ENCODE measurements around the gene CCNL2.
"Not testable (repeated sequence)": the region's sequence is repeated elsewhere in the genome, so short reads cannot be mapped to it uniquely, and the experiment has no call there.

The CCNL2 gene

DNA sequence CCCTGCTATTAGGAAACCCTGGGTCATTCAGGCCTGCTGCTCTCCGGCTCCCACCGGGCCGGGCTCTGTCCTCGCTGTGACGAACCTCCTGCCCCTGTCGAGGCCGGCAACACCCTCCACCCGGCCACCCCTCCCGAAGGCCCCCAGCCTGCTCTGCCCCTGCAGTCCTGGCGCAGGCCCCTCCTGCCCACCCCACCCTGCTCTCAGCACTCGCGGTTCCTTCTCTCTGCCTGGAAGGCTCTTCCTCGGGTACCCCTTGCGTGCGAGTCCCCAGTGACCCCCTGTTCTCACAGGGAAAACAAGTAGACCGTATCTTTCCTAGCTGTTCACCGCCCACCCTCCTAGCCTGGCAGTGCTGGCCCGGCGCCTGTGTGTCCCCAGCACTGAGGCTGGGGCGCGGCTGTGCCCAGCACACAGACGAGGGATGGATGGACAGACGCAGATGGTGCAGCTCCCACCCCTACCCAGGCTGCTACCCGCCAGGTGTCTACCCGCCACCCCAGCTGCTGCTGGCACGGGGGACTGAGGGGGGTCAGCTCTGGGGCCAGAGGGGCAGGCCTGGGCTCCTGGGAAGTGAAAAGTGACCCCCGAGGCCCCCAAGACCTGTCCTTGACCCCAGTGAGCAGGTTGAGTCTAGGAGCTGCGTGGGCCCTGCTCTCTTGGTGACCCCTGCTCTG, 33.3 kb upstream of the CCNL2 start:
- DNase-seq = no peak

GRCh38 chr1:1431845-1432273, 32.7 kb upstream of the CCNL2 start:
- no peak for DNase-seq

GRCh38 chr1:1430992-1431844, 32.1 kb upstream of the CCNL2 start:
- DNase-seq = no peak

GRCh38 chr1:1430114-1430982, 31.2 kb upstream of the CCNL2 start:
- no peak for DNase-seq

GRCh38 chr1:1429671-1430073, 30.5 kb upstream of the CCNL2 start:
- no peak for DNase-seq

DNA sequence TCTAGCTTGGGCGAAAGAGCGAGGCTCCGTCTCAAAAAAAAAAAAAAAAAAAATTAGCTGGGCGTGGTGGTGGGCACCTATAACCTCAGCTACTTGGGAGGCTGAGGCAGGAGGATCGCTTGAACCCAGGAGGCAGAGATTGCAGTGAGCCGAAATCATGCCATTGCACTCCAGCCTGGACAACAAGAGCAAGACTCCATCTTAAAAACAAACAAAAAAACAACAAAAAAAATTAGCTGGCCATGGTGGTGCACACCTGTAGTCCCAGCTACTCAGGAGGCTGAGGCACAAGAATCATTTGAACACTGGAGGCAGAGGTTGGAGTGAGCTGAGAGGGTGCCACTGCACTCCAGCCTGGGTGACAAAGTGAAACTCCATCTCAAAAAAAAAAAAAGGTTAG, 29.8 kb upstream of the CCNL2 start:
- DNase-seq = not testable (repeated sequence)

DNA sequence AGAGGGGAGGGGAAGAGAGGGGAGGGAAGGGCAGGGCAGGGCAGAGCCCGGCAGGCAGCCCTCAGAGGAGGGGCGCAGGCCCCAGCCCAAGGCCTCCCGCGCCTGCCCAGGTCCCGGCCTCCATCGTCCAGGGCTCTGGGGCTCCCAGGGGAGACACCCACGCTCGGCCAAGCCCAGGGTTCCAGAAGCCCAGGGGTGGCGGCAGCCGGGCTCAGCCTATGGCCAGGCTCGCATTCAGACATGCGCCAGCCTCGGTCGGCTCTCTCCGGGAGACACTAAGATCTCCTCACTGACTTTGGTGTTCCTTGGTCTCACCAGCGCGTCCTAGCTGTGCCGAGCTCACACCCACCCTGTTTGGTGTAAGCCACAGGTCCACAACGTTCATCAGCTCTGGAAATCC, 29.0 kb upstream of the CCNL2 start:
- DNase-seq = no peak

- DNase-seq = no peak
Measured at GRCh38 chr1:1427820-1428148, 28.6 kb upstream of the CCNL2 start.

- no peak for DNase-seq
Measured at GRCh38 chr1:1427106-1427819, 28.1 kb upstream of the CCNL2 start.

- DNase-seq = no peak
Measured at GRCh38 chr1:1426496-1427105, 27.5 kb upstream of the CCNL2 start.

GRCh38 chr1:1425753-1426495, 26.8 kb upstream of the CCNL2 start:
- no peak for DNase-seq

GRCh38 chr1:1425426-1425752, 26.3 kb upstream of the CCNL2 start:
- DNase-seq = no peak

DNA sequence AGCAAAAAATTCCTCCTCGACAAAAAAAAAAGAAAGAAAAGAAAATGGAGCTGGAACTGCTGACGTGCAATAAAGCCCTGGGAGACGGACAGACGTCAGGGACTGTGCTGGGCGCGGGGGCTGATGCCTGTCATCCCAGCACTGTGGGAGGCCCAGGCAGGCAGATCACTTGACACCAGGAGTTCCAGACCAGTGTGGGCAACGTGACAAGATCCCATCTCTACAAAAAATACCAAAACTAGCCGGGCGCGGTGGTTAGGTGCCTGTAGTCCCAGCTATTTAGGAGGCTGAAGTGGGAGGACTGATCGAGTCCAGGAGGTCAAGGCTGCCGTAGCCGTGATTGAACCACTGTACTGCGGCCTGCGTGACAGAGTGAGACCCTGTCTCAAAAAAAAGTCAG, 25.6 kb upstream of the CCNL2 start:
- no peak for DNase-seq

- no peak for DNase-seq
Measured at GRCh38 chr1:1423245-1423597, 24.1 kb upstream of the CCNL2 start.

- DNase-seq = no peak
Measured at GRCh38 chr1:1422465-1423244, 23.5 kb upstream of the CCNL2 start.

DNA sequence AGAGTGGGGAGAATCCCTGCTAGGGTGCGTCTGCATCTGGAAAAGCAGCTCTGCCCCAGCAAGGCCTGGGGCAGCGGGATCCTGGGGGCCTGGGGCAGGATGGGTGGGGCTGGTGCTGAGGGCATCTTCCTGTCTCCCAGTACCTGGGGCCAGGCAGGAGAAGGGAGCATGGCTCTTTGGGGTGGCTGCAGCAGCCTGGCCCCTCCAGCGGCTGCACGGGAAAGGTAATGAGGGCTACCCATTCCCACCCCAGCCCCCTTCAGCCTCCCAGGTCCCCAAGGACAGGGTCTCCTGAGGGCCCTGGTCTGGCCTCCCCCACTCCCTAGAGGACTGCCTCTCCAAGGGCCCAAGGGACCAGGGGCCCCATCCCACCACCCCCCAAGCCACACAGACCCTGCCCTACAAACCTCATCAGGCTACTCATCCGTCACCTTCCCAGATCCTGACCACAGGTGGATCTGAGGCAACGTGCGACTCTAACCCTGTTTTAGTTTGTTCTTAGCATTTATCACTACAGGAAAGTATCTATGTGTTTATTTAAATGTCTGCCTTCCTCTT, 22.9 kb upstream of the CCNL2 start:
- DNase-seq = no peak

DNA sequence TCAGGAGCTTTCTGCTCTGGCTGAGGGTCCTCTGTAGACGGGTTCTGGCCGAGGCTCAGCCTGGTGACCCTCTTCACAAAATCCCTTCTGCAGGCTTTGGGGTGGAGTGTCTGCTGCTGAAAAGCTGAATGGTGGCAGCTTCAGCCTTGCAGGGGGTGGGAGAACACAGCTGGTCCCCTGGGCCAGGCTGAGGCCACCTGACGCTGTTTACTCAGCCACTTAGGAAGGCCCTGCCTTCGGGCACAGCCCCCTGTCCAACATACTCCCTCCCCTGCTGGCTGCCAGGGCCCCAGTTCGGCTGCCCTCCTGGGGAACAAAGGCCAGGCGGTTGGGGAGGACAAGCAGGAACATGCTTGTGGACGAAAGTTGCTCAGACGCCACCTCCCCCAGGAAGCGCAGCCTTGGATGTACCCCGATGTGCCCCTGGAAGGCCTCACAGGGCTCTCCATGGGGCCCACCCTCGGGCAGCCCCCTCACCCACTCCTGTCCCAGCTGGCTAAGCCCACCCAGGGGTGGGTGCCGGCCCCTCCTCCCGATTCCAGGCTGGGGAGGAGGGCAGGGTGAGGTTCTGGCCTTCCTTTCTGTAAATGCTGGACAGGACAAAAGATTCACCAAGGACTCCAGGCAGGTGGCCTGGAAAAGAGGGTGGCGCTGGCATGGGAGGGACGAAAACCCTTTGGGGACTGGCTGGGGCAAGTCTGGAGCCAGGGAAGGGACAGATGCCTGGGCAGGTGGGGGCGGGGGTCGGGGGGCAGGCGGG, 22.2 kb upstream of the CCNL2 start, which contains the start of gene ANKRD65:
Gene ANKRD65, minus strand, starts transcription at position 130 of the 760 bp plus-strand sequence. CDS start 271 bp downstream, outside the sequence.
- DNase-seq = no peak

- no peak for DNase-seq
Measured at GRCh38 chr1:1420654-1421141, 21.6 kb upstream of the CCNL2 start.

DNA sequence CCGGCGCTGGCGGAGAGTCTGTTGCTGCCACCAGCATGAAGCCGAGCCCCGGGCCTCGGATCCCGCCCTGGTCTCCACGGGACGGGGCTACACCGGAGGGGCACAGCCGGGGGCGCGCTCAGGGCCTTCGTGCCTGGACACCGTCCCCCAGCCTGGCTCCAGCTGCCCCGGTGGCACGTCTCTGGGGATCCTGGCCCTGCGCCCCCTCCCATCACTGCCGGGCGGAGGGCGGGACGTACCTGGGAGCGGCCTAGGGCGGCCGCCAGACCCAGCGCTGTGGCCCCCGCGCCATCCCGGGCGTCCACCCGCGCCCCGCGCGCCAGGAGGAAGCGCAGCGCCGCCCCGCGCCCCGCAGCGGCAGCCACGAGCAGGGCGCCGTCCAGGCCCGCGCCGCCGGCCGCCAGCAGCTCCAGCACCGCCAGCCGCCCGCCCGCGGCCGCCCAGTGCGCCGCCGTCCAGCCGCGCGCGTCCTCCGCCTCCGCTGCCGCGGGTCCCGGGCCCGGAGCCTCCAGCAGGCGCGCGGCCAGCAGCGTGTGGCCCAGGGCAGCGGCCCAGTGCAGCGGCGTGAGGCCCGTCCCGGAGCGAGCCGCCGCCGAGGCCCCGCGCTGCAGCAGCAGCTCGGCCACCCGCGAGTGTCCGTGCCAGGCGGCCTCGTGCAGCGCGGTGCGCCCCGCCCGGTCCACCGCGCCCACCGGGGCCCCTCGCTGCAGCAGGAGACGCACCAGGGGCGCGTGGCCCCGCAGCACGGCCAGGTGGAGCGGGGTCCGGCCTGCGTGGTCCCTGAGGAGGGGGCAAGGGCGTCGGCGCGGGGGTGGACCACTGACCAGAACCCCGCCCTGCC, 20.9 kb upstream of the CCNL2 start:
- no peak for DNase-seq
